SH-SY5Y (cell line): ENCODE results near the gene UBE3B.

Experiments
- GATA2 ChIP-seq: IDR thresholded peaks from 2 replicates; pipeline ENCODE4 v1.6.1; 2011; ENCODE audit warnings: mild to moderate bottlenecking, low read depth, low read length
- GATA3 ChIP-seq: IDR thresholded peaks from 2 replicates; pipeline ENCODE4 v1.6.1; 2011; ENCODE audit warnings: low read depth, mild to moderate bottlenecking, low read length, moderate library complexity

DNA sequence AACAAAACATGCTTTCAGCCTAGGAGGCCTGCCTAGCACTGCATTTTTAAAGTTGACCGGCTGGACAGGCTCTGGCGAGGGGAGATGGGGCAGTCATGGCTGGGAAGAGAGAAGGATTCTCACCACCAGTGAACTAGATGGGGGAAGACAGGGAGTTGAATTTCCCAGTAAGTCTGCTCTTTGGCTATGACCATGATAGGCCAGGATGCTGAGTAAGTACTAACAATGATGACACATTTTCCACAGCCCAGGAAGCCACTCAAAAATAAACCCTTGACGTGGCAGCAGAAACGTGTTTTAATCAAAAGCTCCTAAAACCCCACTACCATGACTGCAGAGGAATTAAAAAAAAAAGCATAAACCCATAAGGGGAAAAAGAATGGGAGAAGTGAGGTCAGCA, 19.3 kb upstream of the UBE3B start:
- TF ChIP-seq GATA2: no peak
- TF ChIP-seq GATA3: no peak
